ENCODE results near the gene SMIM38.

GRCh38 chr11:69130654-69131053, 25.1 kb upstream of the SMIM38 start:
- TF ChIP-seq POLR2A (IDR thresholded peaks at IDR 0.05), result no peak
- no peak for TF ChIP-seq CTCF (IDR thresholded peaks at IDR 0.05)

Data from lower leg skin (tissue), 3 donors.